ENCODE data around the gene ROR1. TPM values are rescaled to one million over a fixed set of nuclear protein-coding genes. Genes with fewer than 3 reads are reported as not detected.

The ROR1 gene
- total RNA-seq, 1 experiment from 2014 or later = 2.7 TPM

DNA sequence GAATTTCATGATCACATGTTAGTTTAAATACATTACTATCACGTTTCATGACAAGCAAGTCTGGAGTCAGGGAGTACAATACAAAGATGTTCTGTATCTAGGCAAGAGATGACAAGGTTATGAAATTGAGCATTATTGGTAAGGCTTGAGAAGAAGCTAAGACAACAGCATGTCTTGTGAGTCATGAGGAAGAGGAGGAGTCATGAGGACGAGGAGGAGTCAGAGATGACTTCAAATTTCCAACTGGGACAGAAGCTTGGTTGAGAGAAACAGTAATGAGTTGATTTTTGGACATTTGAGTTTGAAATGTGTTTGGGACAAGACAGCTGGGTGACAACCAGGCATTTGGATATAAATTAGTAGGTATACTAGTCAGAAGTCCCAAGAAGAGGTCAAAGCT is 425.3 kb downstream of the ROR1 start:
- H3K4me1 ChIP-seq (ENCODE audit: control insufficient read depth in 1 of 2, insufficient read depth in 2 of 2, low read length in 2 of 2) = no peaks in the 10 kb centered on the region
- intact Hi-C loops (cut with micrococcal nuclease) = no loop called here
- H3K9me3 ChIP-seq (ENCODE audit: control insufficient read depth in 1 of 2, insufficient read depth in 1 of 2, low read depth in 1 of 2, low read length in 2 of 2) = no peaks in the 10 kb centered on the region
- H3K9ac ChIP-seq (ENCODE audit: low read length) = no peak overlapping the region
- H3K9me2 ChIP-seq (ENCODE audit: insufficient read depth) = no peaks in the 10 kb centered on the region
- no peak for DNase-seq (ENCODE audit: low read depth, low spot score)
- no peaks in the 10 kb centered on the region for H3K27me3 ChIP-seq (ENCODE audit: insufficient read depth, low read length)
- no peak overlapping the region for H3K4me2 ChIP-seq (ENCODE audit: low read length)
- H3K36me3 ChIP-seq (ENCODE audit: control insufficient read depth in 1 of 2, insufficient read depth in 2 of 2, low read length in 2 of 2) = no peaks in the 10 kb centered on the region
- no peaks in the 10 kb centered on the region for H4K20me1 ChIP-seq (ENCODE audit: insufficient read depth)
- RAD21 ChIA-PET (ENCODE audit: low non-redundant PET in 1 of 2, low total read pairs in 2 of 2, uncharacterized antibody in 2 of 2, unreplicated experiment in 2 of 2) = no interaction called here
- ATAC-seq = no peak
- BruUV-seq (replicated peaks) = no TSS peak
- POLR2A ChIA-PET = no interaction called here
- TF ChIP-seq FOSL1 (IDR thresholded peaks at IDR 0.05; ENCODE audit: low read depth) = 0 out of 2 replicates have a peak, but pooled peaks have one; percentile 10
- TF ChIP-seq ELF1 (IDR thresholded peaks at IDR 0.05; ENCODE audit: borderline replicate concordance, low read depth) = no peak
- no peaks in the 10 kb centered on the region for H3K79me2 ChIP-seq (ENCODE audit: insufficient read depth, low read length)
- peak overlapping the region; percentile 7 for H2AFZ ChIP-seq (ENCODE audit: low read depth, low read length, poor library complexity, severe bottlenecking)
- no peak overlapping the region for H3K27ac ChIP-seq (ENCODE audit: low read depth, low read length)
- CTCF ChIA-PET = no interaction called here
- no peak overlapping the region for H3K4me3 ChIP-seq (replicated peaks in 1 of 2; ENCODE audit: low read depth in 1 of 2, low read length in 2 of 2)

DNA sequence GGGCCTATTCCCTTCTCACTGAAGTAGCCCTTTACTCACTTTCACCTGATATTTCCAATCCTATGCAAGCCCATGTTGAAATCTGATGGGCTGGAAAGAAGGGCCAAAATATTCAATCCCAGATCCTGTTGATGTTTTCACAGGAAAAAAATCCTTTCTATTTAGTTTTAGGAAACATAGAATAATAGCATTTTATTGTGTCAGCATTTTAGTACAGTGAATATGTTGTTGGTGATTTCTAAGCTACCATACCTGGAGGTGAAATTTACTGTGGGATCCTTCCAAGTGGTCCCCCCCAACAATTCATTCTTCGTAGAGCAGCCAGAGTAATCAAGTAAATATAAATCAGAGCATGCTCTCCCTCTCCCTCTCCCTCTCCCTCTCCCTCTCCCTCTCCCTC is 426.2 kb downstream of the ROR1 start:
- no peaks in the 10 kb centered on the region for H3K36me3 ChIP-seq (ENCODE audit: control insufficient read depth in 1 of 2, insufficient read depth in 2 of 2, low read length in 2 of 2)
- H3K4me2 ChIP-seq (ENCODE audit: low read length) = no peak overlapping the region
- H3K79me2 ChIP-seq (ENCODE audit: insufficient read depth, low read length) = no peaks in the 10 kb centered on the region
- intact Hi-C loops (cut with micrococcal nuclease) = no loop called here
- no TSS peak for BruUV-seq (replicated peaks)
- ChIA-PET RAD21 (ENCODE audit: low non-redundant PET in 1 of 2, low total read pairs in 2 of 2, uncharacterized antibody in 2 of 2, unreplicated experiment in 2 of 2) (no interaction called here), POLR2A (no interaction called here), CTCF (no interaction called here)
- ATAC-seq = no peak
- no peaks in the 10 kb centered on the region for H3K4me1 ChIP-seq (ENCODE audit: control insufficient read depth in 1 of 2, insufficient read depth in 2 of 2, low read length in 2 of 2)
- H3K27ac ChIP-seq (ENCODE audit: low read depth, low read length) = no peak overlapping the region
- H4K20me1 ChIP-seq (ENCODE audit: insufficient read depth) = no peaks in the 10 kb centered on the region
- H3K9me2 ChIP-seq (ENCODE audit: insufficient read depth) = no peaks in the 10 kb centered on the region
- H2AFZ ChIP-seq (ENCODE audit: low read depth, low read length, poor library complexity, severe bottlenecking) = no peak overlapping the region
- H3K9ac ChIP-seq (ENCODE audit: low read length) = no peak overlapping the region
- no peak for TF ChIP-seq ELF1 (IDR thresholded peaks at IDR 0.05; ENCODE audit: borderline replicate concordance, low read depth)
- no peak for TF ChIP-seq POLR2A (IDR thresholded peaks at IDR 0.05; ENCODE audit: borderline replicate concordance, extremely low read depth, insufficient read depth, insufficient read length)
- TF ChIP-seq, protein P1, sequence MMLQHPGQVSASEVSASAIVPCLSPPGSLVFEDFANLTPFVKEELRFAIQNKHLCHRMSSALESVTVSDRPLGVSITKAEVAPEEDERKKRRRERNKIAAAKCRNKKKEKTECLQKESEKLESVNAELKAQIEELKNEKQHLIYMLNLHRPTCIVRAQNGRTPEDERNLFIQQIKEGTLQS (IDR thresholded peaks at IDR 0.05) = no peak
- TF ChIP-seq EZH2phosphoT487 (IDR thresholded peaks at IDR 0.05; ENCODE audit: borderline replicate concordance) = no peak
- TF ChIP-seq RAD21 (IDR thresholded peaks at IDR 0.05; ENCODE audit: low read depth) = no peak
- TF ChIP-seq SRF (IDR thresholded peaks at IDR 0.05; ENCODE audit: low read depth) = no peak
- TF ChIP-seq SP1 (IDR thresholded peaks at IDR 0.05; ENCODE audit: low read depth) = no peak
- TF ChIP-seq, protein P2, sequence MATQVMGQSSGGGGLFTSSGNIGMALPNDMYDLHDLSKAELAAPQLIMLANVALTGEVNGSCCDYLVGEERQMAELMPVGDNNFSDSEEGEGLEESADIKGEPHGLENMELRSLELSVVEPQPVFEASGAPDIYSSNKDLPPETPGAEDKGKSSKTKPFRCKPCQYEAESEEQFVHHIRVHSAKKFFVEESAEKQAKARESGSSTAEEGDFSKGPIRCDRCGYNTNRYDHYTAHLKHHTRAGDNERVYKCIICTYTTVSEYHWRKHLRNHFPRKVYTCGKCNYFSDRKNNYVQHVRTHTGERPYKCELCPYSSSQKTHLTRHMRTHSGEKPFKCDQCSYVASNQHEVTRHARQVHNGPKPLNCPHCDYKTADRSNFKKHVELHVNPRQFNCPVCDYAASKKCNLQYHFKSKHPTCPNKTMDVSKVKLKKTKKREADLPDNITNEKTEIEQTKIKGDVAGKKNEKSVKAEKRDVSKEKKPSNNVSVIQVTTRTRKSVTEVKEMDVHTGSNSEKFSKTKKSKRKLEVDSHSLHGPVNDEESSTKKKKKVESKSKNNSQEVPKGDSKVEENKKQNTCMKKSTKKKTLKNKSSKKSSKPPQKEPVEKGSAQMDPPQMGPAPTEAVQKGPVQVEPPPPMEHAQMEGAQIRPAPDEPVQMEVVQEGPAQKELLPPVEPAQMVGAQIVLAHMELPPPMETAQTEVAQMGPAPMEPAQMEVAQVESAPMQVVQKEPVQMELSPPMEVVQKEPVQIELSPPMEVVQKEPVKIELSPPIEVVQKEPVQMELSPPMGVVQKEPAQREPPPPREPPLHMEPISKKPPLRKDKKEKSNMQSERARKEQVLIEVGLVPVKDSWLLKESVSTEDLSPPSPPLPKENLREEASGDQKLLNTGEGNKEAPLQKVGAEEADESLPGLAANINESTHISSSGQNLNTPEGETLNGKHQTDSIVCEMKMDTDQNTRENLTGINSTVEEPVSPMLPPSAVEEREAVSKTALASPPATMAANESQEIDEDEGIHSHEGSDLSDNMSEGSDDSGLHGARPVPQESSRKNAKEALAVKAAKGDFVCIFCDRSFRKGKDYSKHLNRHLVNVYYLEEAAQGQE (IDR thresholded peaks at IDR 0.05; ENCODE audit: low read depth) = no peak
- no peak for TF ChIP-seq CEBPB (IDR thresholded peaks at IDR 0.05; ENCODE audit: low read depth)
- H3K9me3 ChIP-seq (ENCODE audit: control insufficient read depth in 1 of 2, insufficient read depth in 1 of 2, low read depth in 1 of 2, low read length in 2 of 2) = no peaks in the 10 kb centered on the region
- H3K4me3 ChIP-seq (replicated peaks in 1 of 2; ENCODE audit: low read depth in 1 of 2, low read length in 2 of 2) = no peak overlapping the region
- no peak for DNase-seq (ENCODE audit: low read depth, low spot score)
- H3K27me3 ChIP-seq (ENCODE audit: insufficient read depth, low read length) = no peaks in the 10 kb centered on the region

All from HCT116 (cell line).